Measurements from ENCODE around the gene ANP32A. TPM values are rescaled to one million over a fixed set of nuclear protein-coding genes. Genes with fewer than 3 reads are reported as not detected.

The ANP32A gene
- total and polyA plus RNA-seq, 3 donors from 2014 or later: 32.9 to 49.5 (median 41.3) TPM

GRCh38 chr15:68796576-68796975 is 24.1 kb downstream of the ANP32A start:
- H3K4me1 ChIP-seq: peaks cover 19% of the 10 kb centered on the region
- no peak overlapping the region for H3K27ac ChIP-seq
- intact Hi-C loops (cut with DNase I; ENCODE audit: low total_unique reads): no loop called here
- no peaks in the 10 kb centered on the region for H3K27me3 ChIP-seq
- H3K9me3 ChIP-seq: no peaks in the 10 kb centered on the region
- H3K4me3 ChIP-seq: no peak overlapping the region
- no peak for DNase-seq
- H3K36me3 ChIP-seq (ENCODE audit: low read depth, missing control alignments): no peaks in the 10 kb centered on the region
- TF ChIP-seq POLR2A (IDR thresholded peaks at IDR 0.05) (no peak), CTCF (IDR thresholded peaks at IDR 0.05) (no peak)
- 98% methylated on average over 6 of the region's 6 CpGs for WGBS, 2 donors

- no peaks in the 10 kb centered on the region for H3K9me3 ChIP-seq
- H3K4me3 ChIP-seq: no peak overlapping the region
- H3K27ac ChIP-seq: peak overlapping the region in 1 of 2 donors; percentile 37
- H3K36me3 ChIP-seq (ENCODE audit: low read depth, missing control alignments): no peaks in the 10 kb centered on the region
- DNase-seq: peak; percentile 89
- H3K4me1 ChIP-seq: peaks cover 19% of the 10 kb centered on the region
- WGBS, 2 donors: 23 to 30% methylated on average over 16 to 20 of the region's 20 CpGs
- no peak for TF ChIP-seq CTCF (IDR thresholded peaks at IDR 0.05)
- H3K27me3 ChIP-seq: no peaks in the 10 kb centered on the region
- intact Hi-C loops (cut with DNase I; ENCODE audit: low total_unique reads): no loop called here
Measured at GRCh38 chr15:68795298-68795848, 25.3 kb downstream of the ANP32A start.

GRCh38 chr15:68794863-68795262 is 25.8 kb downstream of the ANP32A start:
- Histone ChIP-seq H3K4me3 (no peak overlapping the region), H3K27me3 (no peaks in the 10 kb centered on the region), H3K9me3 (no peaks in the 10 kb centered on the region), H3K36me3 (ENCODE audit: low read depth, missing control alignments) (no peaks in the 10 kb centered on the region), H3K4me1 (peaks cover 24% of the 10 kb centered on the region), H3K27ac (peak overlapping the region in 1 of 2 donors; percentile 37)
- TF ChIP-seq POLR2A (IDR thresholded peaks at IDR 0.05) (no peak), CTCF (IDR thresholded peaks at IDR 0.05) (no peak)
- no peak for DNase-seq
- intact Hi-C loops (cut with DNase I; ENCODE audit: low total_unique reads): no loop called here
- 46 to 50% methylated on average over 5 of the region's 5 CpGs for WGBS, 2 donors

DNA sequence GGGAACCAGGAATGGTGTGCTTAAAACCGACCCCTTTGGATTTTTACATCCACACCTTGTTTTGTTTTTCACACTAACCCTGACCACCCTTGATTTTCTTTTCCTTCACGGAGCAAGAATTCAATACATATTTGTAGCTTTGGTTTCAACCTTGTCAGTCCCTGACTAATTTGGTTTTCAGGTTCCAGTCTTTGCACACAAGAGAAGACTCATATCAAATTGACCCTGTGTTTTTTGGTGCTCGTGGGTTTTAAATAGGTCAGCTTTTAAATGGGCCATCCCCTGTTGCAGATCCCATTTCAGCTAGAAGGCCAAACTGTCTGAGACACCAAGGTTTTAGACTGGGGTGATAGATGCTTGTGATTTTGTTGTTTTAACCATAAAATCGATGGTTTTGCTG is 26.4 kb downstream of the ANP32A start:
- peak overlapping the region in 1 of 2 donors; percentile 37 for H3K27ac ChIP-seq
- intact Hi-C loops (cut with DNase I; ENCODE audit: low total_unique reads): no loop called here
- TF ChIP-seq POLR2A (IDR thresholded peaks at IDR 0.05) (no peak), CTCF (IDR thresholded peaks at IDR 0.05) (no peak)
- no peak overlapping the region for H3K4me3 ChIP-seq
- 82 to 85% methylated on average over 4 of the region's 4 CpGs for WGBS, 2 donors
- no peaks in the 10 kb centered on the region for H3K36me3 ChIP-seq (ENCODE audit: low read depth, missing control alignments)
- no peaks in the 10 kb centered on the region for H3K27me3 ChIP-seq
- H3K9me3 ChIP-seq: no peaks in the 10 kb centered on the region
- no peak for DNase-seq
- H3K4me1 ChIP-seq: peaks cover 27% of the 10 kb centered on the region

- Histone ChIP-seq H3K4me3 (no peak overlapping the region), H3K36me3 (ENCODE audit: low read depth, missing control alignments) (no peaks in the 10 kb centered on the region), H3K4me1 (peaks cover 27% of the 10 kb centered on the region), H3K27ac (no peak overlapping the region), H3K27me3 (no peaks in the 10 kb centered on the region), H3K9me3 (no peaks in the 10 kb centered on the region)
- TF ChIP-seq POLR2A (IDR thresholded peaks at IDR 0.05) (no peak), CTCF (IDR thresholded peaks at IDR 0.05) (no peak)
- no peak for DNase-seq
- intact Hi-C loops (cut with DNase I; ENCODE audit: low total_unique reads): no loop called here
- WGBS, 2 donors: 69 to 74% methylated on average over 6 of the region's 6 CpGs
Measured at GRCh38 chr15:68793776-68794175, 26.9 kb downstream of the ANP32A start.

All from testis (tissue), 3 donors.